GM12873 (cell line): ENCODE data around the gene FOLR2.

ENCODE experiments used
- CTCF ChIP-seq: IDR thresholded peaks from 2 replicates; pipeline ENCODE4 v1.5.1; 2012; ENCODE audit warnings: low read depth, mild to moderate bottlenecking, moderate library complexity, low read length, control low read depth; ENCODE audit not compliant: insufficient read depth; ENCODE audit errors: missing control alignments

FOLR2 gene

GRCh38 chr11:72239313-72239848 lies 22.8 kb downstream of the FOLR2 start:
- TF ChIP-seq CTCF = no peak

- TF ChIP-seq CTCF = no peak
These were observed 23.4 kb downstream of the FOLR2 start for GRCh38 chr11:72239849-72240460.

GRCh38 chr11:72240461-72241290 lies 24.1 kb downstream of the FOLR2 start:
- no peak for TF ChIP-seq CTCF

GRCh38 chr11:72241291-72241781 lies 24.7 kb downstream of the FOLR2 start:
- no peak for TF ChIP-seq CTCF

- no peak for TF ChIP-seq CTCF
These were observed 25.5 kb downstream of the FOLR2 start for GRCh38 chr11:72242141-72242540.

- no peak for TF ChIP-seq CTCF
These were observed 26.8 kb downstream of the FOLR2 start for GRCh38 chr11:72243173-72244059.
